Measurements from ENCODE around the gene EIF6.

EIF6 gene

DNA sequence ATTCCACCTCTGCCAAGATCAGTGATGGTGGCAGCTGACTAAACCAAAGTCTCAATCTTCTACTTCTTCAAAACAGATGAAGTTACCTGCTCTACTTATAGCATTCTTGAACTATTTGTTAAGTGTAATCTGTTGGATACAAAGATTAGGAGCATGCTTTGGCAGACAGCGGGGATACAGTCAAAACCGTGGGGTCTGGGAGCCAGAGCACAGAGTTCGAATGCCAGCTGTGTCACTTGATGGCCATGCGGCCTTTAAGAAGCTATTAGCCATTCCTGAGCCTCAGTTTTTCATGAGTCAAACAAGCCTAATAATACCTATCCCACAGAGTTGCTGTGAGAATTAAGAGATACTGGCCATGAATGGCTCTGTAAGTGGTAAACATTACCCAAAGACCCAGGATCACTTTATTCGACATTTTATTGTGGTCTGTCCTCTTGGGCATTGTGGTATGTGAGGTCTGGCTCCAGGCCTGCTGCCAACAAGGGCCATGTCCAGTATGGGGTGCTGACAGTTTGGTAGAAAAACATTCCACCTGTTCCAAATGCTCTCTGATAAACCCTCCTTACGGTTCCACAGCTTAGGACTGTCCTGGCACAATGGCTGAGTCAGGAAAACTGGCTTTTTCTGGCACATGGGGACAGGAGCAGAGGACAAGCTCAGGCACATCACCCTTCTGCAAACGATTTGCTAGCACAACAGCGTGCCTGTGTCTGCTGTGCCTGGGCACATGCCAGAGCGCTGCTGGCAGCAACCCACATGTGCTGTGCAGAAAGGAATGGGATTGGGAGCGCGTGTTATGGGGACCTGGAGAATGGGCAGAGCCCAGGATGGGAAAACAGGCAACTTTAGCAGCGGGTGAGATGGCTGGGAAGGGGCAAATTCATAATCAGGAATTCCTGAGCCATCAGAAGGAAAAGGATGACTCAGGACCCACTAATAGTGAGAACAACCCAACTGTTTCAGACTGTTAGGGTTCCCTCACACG is 23.4 kb upstream of the EIF6 start:
- no peaks in the 10 kb centered on the region for H3K9me3 ChIP-seq
- no peak overlapping the region for H3K4me3 ChIP-seq (ENCODE audit: low read depth, low read length)
- DNase-seq: no peak
- H3K4me1 ChIP-seq: no peaks in the 10 kb centered on the region
- 0 out of 2 replicates have a peak, but pooled peaks cover 4% of the 10 kb centered on the region for H3K36me3 ChIP-seq
- TF ChIP-seq, protein P1, sequence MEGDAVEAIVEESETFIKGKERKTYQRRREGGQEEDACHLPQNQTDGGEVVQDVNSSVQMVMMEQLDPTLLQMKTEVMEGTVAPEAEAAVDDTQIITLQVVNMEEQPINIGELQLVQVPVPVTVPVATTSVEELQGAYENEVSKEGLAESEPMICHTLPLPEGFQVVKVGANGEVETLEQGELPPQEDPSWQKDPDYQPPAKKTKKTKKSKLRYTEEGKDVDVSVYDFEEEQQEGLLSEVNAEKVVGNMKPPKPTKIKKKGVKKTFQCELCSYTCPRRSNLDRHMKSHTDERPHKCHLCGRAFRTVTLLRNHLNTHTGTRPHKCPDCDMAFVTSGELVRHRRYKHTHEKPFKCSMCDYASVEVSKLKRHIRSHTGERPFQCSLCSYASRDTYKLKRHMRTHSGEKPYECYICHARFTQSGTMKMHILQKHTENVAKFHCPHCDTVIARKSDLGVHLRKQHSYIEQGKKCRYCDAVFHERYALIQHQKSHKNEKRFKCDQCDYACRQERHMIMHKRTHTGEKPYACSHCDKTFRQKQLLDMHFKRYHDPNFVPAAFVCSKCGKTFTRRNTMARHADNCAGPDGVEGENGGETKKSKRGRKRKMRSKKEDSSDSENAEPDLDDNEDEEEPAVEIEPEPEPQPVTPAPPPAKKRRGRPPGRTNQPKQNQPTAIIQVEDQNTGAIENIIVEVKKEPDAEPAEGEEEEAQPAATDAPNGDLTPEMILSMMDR (IDR thresholded peaks at IDR 0.05; ENCODE audit: low read depth, low read length): no peak
- H3K27me3 ChIP-seq: no peaks in the 10 kb centered on the region

DNA sequence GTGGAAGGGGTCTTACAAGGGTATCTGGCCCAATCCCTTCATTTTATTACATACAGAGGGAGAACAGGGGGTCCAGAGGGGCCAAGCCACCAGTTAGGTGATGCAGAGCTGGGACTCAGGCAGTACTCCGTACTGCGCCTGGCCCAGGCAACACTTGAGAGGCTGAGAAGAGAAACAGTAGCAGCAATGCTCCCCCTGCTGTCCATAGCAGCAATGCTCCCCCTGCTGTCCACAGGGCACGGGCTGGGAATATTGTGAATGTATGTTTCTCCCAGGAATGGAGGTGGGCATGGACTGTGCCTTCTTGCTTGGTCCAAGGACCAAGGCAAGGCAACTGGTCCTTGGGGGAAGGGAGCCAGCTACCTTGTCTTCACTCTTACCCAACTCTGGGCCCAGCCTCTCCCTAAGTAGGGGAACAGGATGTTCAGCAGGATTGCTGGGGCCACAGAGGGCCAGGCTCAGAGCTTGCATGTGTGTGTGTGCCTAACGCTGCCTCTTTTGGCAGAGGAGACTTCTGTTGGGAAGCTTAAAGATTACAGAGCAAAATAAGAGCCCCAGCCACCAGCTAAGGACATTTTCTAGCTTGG is 22.5 kb upstream of the EIF6 start:
- 0 out of 2 replicates have a peak, but pooled peaks cover 4% of the 10 kb centered on the region for H3K36me3 ChIP-seq
- no peak overlapping the region for H3K4me3 ChIP-seq (ENCODE audit: low read depth, low read length)
- H3K9me3 ChIP-seq: no peaks in the 10 kb centered on the region
- no peaks in the 10 kb centered on the region for H3K4me1 ChIP-seq
- H3K27me3 ChIP-seq: no peaks in the 10 kb centered on the region
- TF ChIP-seq, protein P1 (IDR thresholded peaks at IDR 0.05; ENCODE audit: low read depth, low read length): peak; percentile 96
- peak; percentile 77 for DNase-seq

DNA sequence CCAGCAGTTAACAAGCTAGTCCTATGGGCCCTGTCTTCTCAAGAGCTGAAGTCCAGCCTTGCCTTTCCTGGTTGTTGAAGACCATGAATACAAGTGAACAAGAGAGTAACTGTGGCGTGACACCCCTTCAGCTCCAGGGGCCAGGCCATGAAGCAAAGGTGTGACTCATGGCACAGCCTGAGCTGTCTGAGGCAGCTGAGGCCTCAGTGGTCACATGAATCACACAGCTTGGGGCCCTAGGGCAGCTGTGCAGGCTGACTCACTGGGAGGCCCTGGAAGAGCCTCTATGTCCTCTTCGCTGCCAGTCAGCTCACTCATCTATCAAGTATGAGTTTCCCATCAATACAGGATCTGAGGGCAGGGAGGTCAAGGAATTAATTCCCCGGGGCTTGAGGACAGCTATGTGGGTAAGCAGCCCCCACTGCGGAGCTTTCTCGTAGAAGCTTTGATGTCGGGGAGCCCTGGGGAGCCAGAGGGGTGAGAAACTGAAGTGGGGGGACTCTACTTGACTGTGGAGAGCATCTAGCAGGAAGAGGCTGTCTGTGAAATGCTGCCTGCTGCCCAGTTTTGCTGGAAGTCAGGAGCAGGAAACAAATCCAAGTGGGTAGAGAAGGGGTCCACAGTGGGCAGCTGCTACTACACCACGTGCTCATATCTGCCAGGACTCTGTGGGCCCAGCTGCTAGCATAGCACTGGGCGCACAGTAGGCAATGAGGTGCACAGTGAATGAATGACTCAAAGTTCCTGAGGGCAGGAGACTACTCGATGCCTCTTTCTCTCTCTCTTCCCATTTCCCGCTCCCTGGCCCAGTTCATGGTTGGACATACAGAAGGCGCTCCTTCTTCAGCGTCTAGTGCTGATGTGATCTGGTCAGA is 21.3 kb upstream of the EIF6 start:
- Histone ChIP-seq H3K4me3 (ENCODE audit: low read depth, low read length) (no peak overlapping the region), H3K36me3 (0 out of 2 replicates have a peak, but pooled peaks cover 4% of the 10 kb centered on the region), H3K4me1 (no peaks in the 10 kb centered on the region), H3K27me3 (no peaks in the 10 kb centered on the region), H3K9me3 (no peaks in the 10 kb centered on the region)
- DNase-seq: no peak
- TF ChIP-seq, protein P1 (IDR thresholded peaks at IDR 0.05; ENCODE audit: low read depth, low read length): no peak

DNA sequence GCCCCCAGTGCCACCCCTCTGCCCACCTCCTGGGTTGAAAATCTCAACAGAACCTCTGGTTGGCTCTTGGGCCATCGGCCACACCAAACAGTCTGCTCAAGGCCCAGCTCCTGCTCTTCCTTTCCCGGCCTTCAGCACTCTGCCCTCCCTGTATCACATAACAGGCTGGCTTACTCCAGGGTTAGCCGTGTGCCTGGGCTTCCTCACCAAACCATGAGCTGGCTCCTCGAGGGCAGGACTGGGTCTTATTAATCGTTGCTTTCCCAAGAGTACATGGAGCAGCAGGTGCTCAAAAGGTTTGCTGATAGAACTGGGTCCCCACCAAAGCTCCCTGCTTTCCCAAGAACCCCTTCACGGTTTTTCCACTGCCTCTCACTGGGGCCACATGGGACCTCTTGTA is 20.4 kb upstream of the EIF6 start:
- TF ChIP-seq, protein P1 (IDR thresholded peaks at IDR 0.05; ENCODE audit: low read depth, low read length): no peak
- Histone ChIP-seq H3K27me3 (no peaks in the 10 kb centered on the region), H3K36me3 (0 out of 2 replicates have a peak, but pooled peaks cover 4% of the 10 kb centered on the region), H3K4me1 (no peaks in the 10 kb centered on the region), H3K4me3 (ENCODE audit: low read depth, low read length) (no peak overlapping the region), H3K9me3 (no peaks in the 10 kb centered on the region)
- DNase-seq: no peak

DNA sequence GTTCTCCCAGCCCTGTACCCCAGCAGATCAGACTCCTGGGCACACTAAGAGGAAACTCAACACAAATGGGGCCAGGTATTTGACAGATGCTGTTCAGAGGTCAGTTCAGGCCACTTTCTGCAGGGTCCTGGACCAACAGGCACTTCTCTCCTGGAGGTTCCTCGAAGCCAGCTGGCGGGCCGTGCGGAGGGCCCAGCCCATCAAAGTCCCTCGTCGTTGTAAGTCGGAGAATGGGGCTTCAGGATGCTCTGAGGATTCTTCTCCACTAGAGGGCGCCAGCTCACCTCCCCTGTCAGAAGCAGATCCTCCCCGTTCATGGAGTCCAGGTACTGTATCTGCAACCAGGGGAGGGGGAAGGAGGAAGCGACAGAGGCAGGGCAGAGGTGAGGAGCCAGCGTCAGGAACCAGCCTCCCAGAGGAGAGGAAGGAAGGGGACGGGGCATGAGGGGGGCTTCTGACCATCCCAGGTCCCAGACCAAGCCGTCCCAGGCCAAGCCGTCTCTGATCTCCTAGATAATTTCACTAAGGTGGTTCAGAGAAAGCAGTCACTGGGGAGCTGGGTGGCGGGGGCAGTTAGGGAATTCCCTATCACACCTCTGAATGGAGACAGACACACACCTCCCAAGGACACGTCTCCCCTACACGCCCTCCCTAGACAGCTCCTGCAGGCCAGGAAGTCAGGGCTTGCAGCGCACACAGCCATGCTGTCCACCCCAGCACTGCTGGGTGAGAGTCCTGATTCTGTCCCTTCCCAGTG is 19.3 kb upstream of the EIF6 start:
- H3K4me1 ChIP-seq: no peaks in the 10 kb centered on the region
- peak; percentile 84 for DNase-seq
- H3K4me3 ChIP-seq (ENCODE audit: low read depth, low read length): no peak overlapping the region
- 0 out of 2 replicates have a peak, but pooled peaks cover 4% of the 10 kb centered on the region for H3K36me3 ChIP-seq
- no peaks in the 10 kb centered on the region for H3K9me3 ChIP-seq
- TF ChIP-seq, protein P1 (IDR thresholded peaks at IDR 0.05; ENCODE audit: low read depth, low read length): peak; percentile 98
- no peaks in the 10 kb centered on the region for H3K27me3 ChIP-seq
